SH-SY5Y (cell line): ENCODE data around the gene FABP1.

Source experiments
- GATA2 ChIP-seq: IDR thresholded peaks from 2 replicates; pipeline ENCODE4 v1.6.1; 2011; ENCODE audit warnings: mild to moderate bottlenecking, low read depth, low read length
- GATA3 ChIP-seq: IDR thresholded peaks from 2 replicates; pipeline ENCODE4 v1.6.1; 2011; ENCODE audit warnings: low read depth, mild to moderate bottlenecking, low read length, moderate library complexity

GRCh38 chr2:88141952-88142351 is 14.1 kb upstream of the FABP1 start:
- no peak for TF ChIP-seq GATA2
- TF ChIP-seq GATA3: no peak
